NCI-H446 treated with DMSO at 0.1 percent for 48 hours (cell line): ENCODE data around the gene ELOVL2.
"Not testable (repeated sequence)": the region's sequence is repeated elsewhere in the genome, so short reads cannot be mapped to it uniquely, and the experiment has no call there.

ENCODE experiments used
- DNase-seq: peaks from one replicate; lab custom pipeline; 2025; lab: John Stamatoyannopoulos, UW

Gene ELOVL2, protein sequence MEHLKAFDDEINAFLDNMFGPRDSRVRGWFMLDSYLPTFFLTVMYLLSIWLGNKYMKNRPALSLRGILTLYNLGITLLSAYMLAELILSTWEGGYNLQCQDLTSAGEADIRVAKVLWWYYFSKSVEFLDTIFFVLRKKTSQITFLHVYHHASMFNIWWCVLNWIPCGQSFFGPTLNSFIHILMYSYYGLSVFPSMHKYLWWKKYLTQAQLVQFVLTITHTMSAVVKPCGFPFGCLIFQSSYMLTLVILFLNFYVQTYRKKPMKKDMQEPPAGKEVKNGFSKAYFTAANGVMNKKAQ

GRCh38 chr6:11043961-11044711 is at the start of gene ELOVL2:
ELOVL2 (minus strand) TSS chr6:11044305; CDS start chr6:11044230, 75 bp downstream.
- no peak for DNase-seq

- DNase-seq = no peak
Measured at GRCh38 chr6:11093376-11093625, 49.2 kb upstream of the ELOVL2 start.

DNA sequence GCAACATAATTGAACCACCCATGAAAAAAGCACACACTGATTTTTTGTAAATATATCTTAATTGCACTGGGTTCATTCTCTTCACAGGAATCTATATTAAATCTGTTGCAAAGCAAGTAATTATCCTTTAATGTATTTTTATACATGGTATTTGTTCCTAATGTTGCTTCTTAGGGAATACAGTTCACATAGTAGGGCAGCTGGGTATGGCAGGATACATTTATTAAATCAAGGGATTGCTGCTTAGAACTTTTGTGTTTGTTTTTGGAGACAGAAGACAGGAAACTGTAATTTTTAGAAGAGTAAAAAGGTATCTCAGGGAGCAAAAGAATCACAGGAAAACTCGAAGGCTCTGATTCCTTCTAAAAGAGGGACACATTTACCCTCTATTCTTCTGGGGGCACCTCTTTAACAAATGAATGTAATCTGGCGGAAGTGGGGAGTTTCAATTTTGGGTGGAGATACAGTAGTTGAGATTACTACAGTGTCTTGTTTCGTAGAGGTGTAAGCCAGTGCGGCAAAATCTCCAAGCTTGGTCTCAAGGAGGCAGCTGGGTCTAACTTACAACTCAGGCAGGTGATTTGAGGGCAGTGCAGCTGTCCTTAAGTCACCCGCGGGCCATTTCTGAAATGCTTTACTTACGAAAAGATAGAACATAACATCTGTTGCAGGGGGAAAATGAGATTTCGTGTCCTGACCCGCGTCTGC is 48.7 kb upstream of the ELOVL2 start:
- no peak for DNase-seq

- DNase-seq = not testable (repeated sequence)
Measured at GRCh38 chr6:11091141-11091540, 47.0 kb upstream of the ELOVL2 start.

- no peak for DNase-seq
Measured at GRCh38 chr6:11089695-11090094, 45.6 kb upstream of the ELOVL2 start.

DNA sequence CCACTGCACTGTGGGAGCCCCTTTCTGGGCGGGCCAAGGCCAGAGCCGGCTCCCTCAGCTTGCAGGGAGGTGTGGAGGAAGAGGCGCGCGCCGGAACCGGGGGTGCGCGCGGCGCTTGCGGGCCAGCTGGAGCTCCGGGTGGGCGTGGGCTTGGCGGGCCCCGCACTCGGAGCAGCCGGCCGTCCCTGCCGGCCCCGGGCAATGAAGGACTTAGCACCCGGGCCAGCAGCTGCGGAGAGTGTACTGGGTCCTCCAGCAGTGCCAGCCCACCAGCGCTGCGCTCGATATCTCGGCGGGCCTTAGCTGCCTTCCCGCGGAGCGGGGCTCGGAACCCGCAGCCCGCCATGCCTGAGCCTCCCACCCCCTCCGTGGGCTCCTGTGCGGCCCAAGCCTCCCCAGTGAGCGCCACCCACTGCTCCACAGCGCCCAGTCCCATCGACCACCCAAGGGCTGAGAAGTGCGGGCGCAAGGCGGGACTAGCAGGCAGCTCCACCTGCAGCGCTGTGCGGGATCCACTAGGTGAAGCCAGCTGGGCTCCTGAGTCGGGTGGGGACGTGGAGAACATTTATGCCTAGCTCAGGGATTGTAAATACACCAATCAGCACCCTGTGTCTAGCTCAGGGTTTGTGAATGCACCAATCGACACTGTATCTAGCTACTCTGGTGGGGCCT is 43.2 kb upstream of the ELOVL2 start:
- not testable (repeated sequence) for DNase-seq

GRCh38 chr6:11085758-11086435 is 41.8 kb upstream of the ELOVL2 start:
- DNase-seq = no peak

DNA sequence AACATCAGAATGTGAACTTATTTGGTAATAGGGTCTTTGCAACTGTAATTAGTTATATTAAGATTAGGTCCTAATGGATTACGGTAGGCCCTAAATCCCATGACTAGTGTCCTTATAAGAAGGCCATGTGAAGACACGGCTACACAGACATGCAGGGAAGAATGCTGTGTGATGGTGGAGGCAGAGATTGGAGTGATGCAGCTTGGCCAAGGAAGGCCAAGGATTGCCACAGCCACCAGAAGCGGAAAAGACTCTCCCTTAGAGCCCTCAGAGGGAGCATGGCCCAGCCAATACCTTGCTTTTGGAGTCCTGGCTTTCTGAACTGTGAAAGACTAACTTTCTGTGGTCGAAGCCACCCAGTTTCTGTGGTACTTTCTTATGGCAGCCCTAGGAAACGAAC is 39.9 kb upstream of the ELOVL2 start:
- no peak for DNase-seq

DNA sequence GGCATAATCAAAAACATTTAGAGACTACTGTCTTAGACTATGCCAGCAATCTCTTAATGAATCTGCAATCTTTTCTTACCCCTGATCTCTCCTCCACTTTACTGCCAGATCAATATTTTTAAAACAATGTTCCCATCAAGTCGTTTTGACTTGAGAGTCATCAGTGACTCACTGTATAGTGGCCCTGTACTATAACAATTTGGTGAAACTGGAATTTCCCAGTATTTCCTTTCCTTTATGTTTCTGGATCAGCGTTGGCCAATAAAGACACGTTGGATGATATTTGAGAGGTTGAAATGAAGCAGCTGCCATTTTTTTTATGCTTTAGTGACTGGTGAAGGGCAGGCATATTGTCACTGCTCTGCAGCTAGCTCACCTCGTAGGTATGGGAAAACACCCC is 39.4 kb upstream of the ELOVL2 start:
- no peak for DNase-seq

DNA sequence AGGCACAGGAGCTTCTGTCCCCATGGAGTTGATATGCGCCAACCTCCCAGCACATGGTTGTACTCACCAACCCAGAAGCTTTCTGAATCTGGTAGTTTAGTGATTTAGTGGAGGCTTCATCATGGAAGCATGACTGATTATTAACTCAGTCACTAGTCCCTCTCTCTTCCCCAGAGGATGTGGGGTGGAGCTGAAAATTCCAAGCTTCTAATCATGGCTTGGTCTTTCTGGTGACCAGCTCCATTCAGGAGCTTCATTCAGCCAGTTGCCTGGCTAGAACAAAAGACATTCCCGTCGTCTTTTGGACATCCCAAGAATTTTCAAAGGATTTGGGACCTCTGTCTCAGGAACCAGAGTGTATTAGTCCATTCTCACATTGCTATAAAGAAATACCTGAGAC is 36.2 kb upstream of the ELOVL2 start:
- no peak for DNase-seq

GRCh38 chr6:11078266-11078665 is 34.2 kb upstream of the ELOVL2 start:
- DNase-seq = no peak

- DNase-seq = no peak
Measured at GRCh38 chr6:11076540-11076939, 32.4 kb upstream of the ELOVL2 start.

GRCh38 chr6:11072101-11072500 is 28.0 kb upstream of the ELOVL2 start:
- no peak for DNase-seq

DNA sequence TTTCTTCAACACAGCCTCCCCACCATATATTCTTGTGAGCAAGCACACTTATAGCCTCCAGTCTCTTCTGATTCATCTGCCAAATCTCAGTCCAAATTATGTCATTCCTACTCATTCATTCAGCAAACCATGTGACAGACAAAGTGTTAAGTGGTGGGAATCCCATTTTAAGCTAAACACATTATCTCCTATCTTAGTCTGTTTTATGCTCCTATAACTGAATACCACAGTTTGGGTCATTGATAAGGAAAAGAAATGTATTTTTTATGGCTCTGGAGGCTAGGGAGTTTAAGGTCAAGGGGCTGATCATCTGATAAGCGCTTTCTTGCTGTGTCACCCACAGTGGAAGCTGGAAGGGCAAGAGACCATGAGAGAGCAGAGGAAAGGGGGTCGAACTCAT is 25.7 kb upstream of the ELOVL2 start:
- no peak for DNase-seq

- DNase-seq = no peak
Measured at GRCh38 chr6:11067348-11067747, 23.2 kb upstream of the ELOVL2 start.

- no peak for DNase-seq
Measured at GRCh38 chr6:11066505-11067347, 22.6 kb upstream of the ELOVL2 start.

- DNase-seq = no peak
Measured at GRCh38 chr6:11065436-11066202, 21.5 kb upstream of the ELOVL2 start.

- peak; percentile 16 for DNase-seq
Measured at GRCh38 chr6:11064836-11065235, 20.7 kb upstream of the ELOVL2 start.

DNA sequence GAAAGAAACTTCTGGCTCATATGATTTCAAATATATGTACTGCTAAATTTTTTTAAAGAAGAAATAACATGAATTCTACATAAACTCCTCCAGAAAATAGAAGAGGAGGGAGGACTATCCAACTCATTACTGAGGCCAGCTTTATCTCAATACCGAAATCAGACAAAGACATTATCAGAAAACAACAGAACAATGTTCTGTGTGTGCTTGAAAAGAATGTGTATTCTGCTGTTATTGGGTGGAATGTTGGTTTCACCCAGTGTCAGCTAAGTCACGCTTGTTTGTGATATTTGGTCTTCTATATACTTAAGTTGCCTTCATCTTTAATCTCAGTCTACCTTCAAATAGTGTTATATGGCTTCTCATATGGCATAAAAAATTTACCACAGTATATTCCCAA is 18.6 kb upstream of the ELOVL2 start:
- no peak for DNase-seq

- no peak for DNase-seq
Measured at GRCh38 chr6:11062083-11062482, 18.0 kb upstream of the ELOVL2 start.
